Measurements from ENCODE around the gene ELP5. TPM values are rescaled to one million over a fixed set of nuclear protein-coding genes. Genes with fewer than 3 reads are reported as not detected.

Gene ELP5
- total and polyA plus RNA-seq, 2 experiments from 2014 or later: 30.6 to 49.6 TPM

DNA sequence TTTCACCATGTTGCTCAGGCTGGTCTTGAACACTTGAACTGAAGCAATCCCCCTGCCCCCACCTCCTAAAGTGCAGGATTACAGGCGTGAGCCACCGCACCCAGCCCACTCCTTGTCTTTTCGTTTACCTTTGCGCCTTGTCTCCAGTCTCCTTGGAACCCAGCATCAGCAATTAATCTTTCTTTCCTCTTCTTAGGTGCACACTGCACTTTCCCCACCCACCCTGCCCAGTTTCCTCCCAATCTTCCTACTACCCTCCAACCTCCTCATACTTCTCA is 11.7 kb downstream of the ELP5 start:
- H3K79me2 ChIP-seq: peaks cover 29% of the 10 kb centered on the region
- peak overlapping the region; percentile 85 for H3K4me2 ChIP-seq
- H3K4me3 ChIP-seq: peak overlapping the region; percentile 46
- H3K36me3 ChIP-seq (replicated peaks; ENCODE audit: insufficient read depth, low read depth): no peaks in the 10 kb centered on the region
- H3K27ac ChIP-seq: peak overlapping the region; percentile 98
- no peaks in the 10 kb centered on the region for H4K20me1 ChIP-seq (ENCODE audit: insufficient read depth, poor library complexity, severe bottlenecking)
- TF ChIP-seq EZH2phosphoT487 (IDR thresholded peaks at IDR 0.05; ENCODE audit: low read depth, severe bottlenecking, unreplicated experiment): no peak
- TF ChIP-seq, protein P1, sequence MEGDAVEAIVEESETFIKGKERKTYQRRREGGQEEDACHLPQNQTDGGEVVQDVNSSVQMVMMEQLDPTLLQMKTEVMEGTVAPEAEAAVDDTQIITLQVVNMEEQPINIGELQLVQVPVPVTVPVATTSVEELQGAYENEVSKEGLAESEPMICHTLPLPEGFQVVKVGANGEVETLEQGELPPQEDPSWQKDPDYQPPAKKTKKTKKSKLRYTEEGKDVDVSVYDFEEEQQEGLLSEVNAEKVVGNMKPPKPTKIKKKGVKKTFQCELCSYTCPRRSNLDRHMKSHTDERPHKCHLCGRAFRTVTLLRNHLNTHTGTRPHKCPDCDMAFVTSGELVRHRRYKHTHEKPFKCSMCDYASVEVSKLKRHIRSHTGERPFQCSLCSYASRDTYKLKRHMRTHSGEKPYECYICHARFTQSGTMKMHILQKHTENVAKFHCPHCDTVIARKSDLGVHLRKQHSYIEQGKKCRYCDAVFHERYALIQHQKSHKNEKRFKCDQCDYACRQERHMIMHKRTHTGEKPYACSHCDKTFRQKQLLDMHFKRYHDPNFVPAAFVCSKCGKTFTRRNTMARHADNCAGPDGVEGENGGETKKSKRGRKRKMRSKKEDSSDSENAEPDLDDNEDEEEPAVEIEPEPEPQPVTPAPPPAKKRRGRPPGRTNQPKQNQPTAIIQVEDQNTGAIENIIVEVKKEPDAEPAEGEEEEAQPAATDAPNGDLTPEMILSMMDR (IDR thresholded peaks at IDR 0.05; ENCODE audit: poor library complexity): no peak
- no peak for TF ChIP-seq EZH2 (IDR thresholded peaks at IDR 0.05; ENCODE audit: borderline replicate concordance)
- H3K9me3 ChIP-seq (ENCODE audit: low read depth): no peaks in the 10 kb centered on the region
- peak; percentile 37 for DNase-seq (ENCODE audit: low spot score)
- H3K27me3 ChIP-seq: peaks cover 5% of the 10 kb centered on the region
- WGBS (ENCODE audit: low lambda C conversion rate, missing lambda C conversion rate): 30% methylated on average over 4 of the region's 4 CpGs
- no peak overlapping the region for H2AFZ ChIP-seq
- H3K9me2 ChIP-seq (replicated peaks; ENCODE audit: insufficient read depth): no peaks in the 10 kb centered on the region
- peaks cover 27% of the 10 kb centered on the region for H3K4me1 ChIP-seq (ENCODE audit: insufficient read depth)

- peak; percentile 18 for DNase-seq (ENCODE audit: low spot score)
- no peak overlapping the region for H3K4me2 ChIP-seq
- 35% methylated on average over 1 of the region's 1 CpG for WGBS (ENCODE audit: low lambda C conversion rate, missing lambda C conversion rate)
- H3K4me3 ChIP-seq: no peak overlapping the region
- no peaks in the 10 kb centered on the region for H3K9me3 ChIP-seq (ENCODE audit: low read depth)
- no peak overlapping the region for H2AFZ ChIP-seq
- H3K9me2 ChIP-seq (replicated peaks; ENCODE audit: insufficient read depth): no peaks in the 10 kb centered on the region
- no peak for TF ChIP-seq EZH2 (IDR thresholded peaks at IDR 0.05; ENCODE audit: borderline replicate concordance)
- no peak for TF ChIP-seq EZH2phosphoT487 (IDR thresholded peaks at IDR 0.05; ENCODE audit: low read depth, severe bottlenecking, unreplicated experiment)
- TF ChIP-seq, protein P1 (IDR thresholded peaks at IDR 0.05; ENCODE audit: poor library complexity): no peak
- peaks cover 3% of the 10 kb centered on the region for H3K27me3 ChIP-seq
- H3K36me3 ChIP-seq (replicated peaks; ENCODE audit: insufficient read depth, low read depth): no peaks in the 10 kb centered on the region
- H3K27ac ChIP-seq: no peak overlapping the region
- H3K4me1 ChIP-seq (ENCODE audit: insufficient read depth): peaks cover 12% of the 10 kb centered on the region
- no peaks in the 10 kb centered on the region for H4K20me1 ChIP-seq (ENCODE audit: insufficient read depth, poor library complexity, severe bottlenecking)
- peaks cover 8% of the 10 kb centered on the region for H3K79me2 ChIP-seq
These were observed 14.8 kb downstream of the ELP5 start for GRCh38 chr17:7266784-7267183.

- Histone ChIP-seq H3K4me2 (no peak overlapping the region), H3K9me3 (ENCODE audit: low read depth) (no peaks in the 10 kb centered on the region), H3K79me2 (no peaks in the 10 kb centered on the region), H2AFZ (no peak overlapping the region), H3K4me1 (ENCODE audit: insufficient read depth) (peaks cover 13% of the 10 kb centered on the region), H3K36me3 (replicated peaks; ENCODE audit: insufficient read depth, low read depth) (no peaks in the 10 kb centered on the region), H3K27me3 (peaks cover 4% of the 10 kb centered on the region), H4K20me1 (ENCODE audit: insufficient read depth, poor library complexity, severe bottlenecking) (no peaks in the 10 kb centered on the region), H3K9me2 (replicated peaks; ENCODE audit: insufficient read depth) (no peaks in the 10 kb centered on the region), H3K27ac (no peak overlapping the region), H3K4me3 (no peak overlapping the region)
- DNase-seq (ENCODE audit: low spot score): no peak
- TF ChIP-seq EZH2phosphoT487 (IDR thresholded peaks at IDR 0.05; ENCODE audit: low read depth, severe bottlenecking, unreplicated experiment) (no peak), EZH2 (IDR thresholded peaks at IDR 0.05; ENCODE audit: borderline replicate concordance) (no peak)
- TF ChIP-seq, protein P1 (IDR thresholded peaks at IDR 0.05; ENCODE audit: poor library complexity): no peak
- 93% methylated on average over 8 of the region's 8 CpGs for WGBS (ENCODE audit: low lambda C conversion rate, missing lambda C conversion rate)
These were observed 27.4 kb downstream of the ELP5 start for GRCh38 chr17:7279448-7279847.
